ENCODE measurements around the gene NCOA5. TPM values are rescaled to one million over a fixed set of nuclear protein-coding genes. Genes with fewer than 3 reads are reported as not detected.

NCOA5 gene
- total RNA-seq, 3 donors from 2014 or later (not counting 1 experiment from before 2014, with no cell fraction given), result 8.8 to 18.4 (median 18.0) TPM

- Mint-ChIP-seq H3K36me3 (no peaks in the 10 kb centered on the region), H3K27ac (no peak overlapping the region), H3K27me3 (ENCODE audit: low read depth in 2 of 2) (peaks cover 26 to 64% of the 10 kb centered on the region in 2 donors), H3K4me3 (no peak overlapping the region), H3K9me3 (no peaks in the 10 kb centered on the region), H3K4me1 (peaks cover under 1 to 3% of the 10 kb centered on the region in 2 donors)
- no peaks in the 10 kb centered on the region for H3K27me3 ChIP-seq (ENCODE audit: control insufficient read depth, insufficient read depth, low read length)
- DNase-seq (no peak), ATAC-seq (no peak)
- H3K36me3 ChIP-seq (ENCODE audit: control insufficient read depth, insufficient read depth, low read length), result no peaks in the 10 kb centered on the region
- WGBS (ENCODE audit: insufficient coverage), result 81% methylated on average over 10 of the region's 10 CpGs
- intact Hi-C loops (cut with micrococcal nuclease), result no loop called here
- peaks cover 11% of the 10 kb centered on the region for H3K4me1 ChIP-seq (ENCODE audit: control insufficient read depth, insufficient read depth, low read length)
- H3K9me3 ChIP-seq (ENCODE audit: control insufficient read depth, insufficient read depth, low read length), result no peaks in the 10 kb centered on the region
- no peak for TF ChIP-seq CTCF (IDR thresholded peaks at IDR 0.05)
- H3K4me3 ChIP-seq (ENCODE audit: low read length), result no peak overlapping the region
- H3K27ac ChIP-seq (ENCODE audit: low read length), result no peak overlapping the region
These were observed 22.8 kb upstream of the NCOA5 start for GRCh38 chr20:46112430-46113112.

GRCh38 chr20:46111836-46112212, 22.1 kb upstream of the NCOA5 start:
- H3K27ac ChIP-seq (ENCODE audit: low read length), result no peak overlapping the region
- H3K36me3 Mint-ChIP-seq, result no peaks in the 10 kb centered on the region
- H3K9me3 Mint-ChIP-seq, result no peaks in the 10 kb centered on the region
- no peaks in the 10 kb centered on the region for H3K9me3 ChIP-seq (ENCODE audit: control insufficient read depth, insufficient read depth, low read length)
- H3K4me1 ChIP-seq (ENCODE audit: control insufficient read depth, insufficient read depth, low read length), result peaks cover 5% of the 10 kb centered on the region
- no peak overlapping the region for H3K27ac Mint-ChIP-seq
- no peaks in the 10 kb centered on the region for H3K27me3 ChIP-seq (ENCODE audit: control insufficient read depth, insufficient read depth, low read length)
- no peaks in the 10 kb centered on the region for H3K4me1 Mint-ChIP-seq
- TF ChIP-seq CTCF (IDR thresholded peaks at IDR 0.05), result no peak
- H3K27me3 Mint-ChIP-seq (ENCODE audit: low read depth in 2 of 2), result peaks cover 33 to 71% of the 10 kb centered on the region in 2 donors
- DNase-seq, result no peak
- no peak overlapping the region for H3K4me3 ChIP-seq (ENCODE audit: low read length)
- no peak overlapping the region for H3K4me3 Mint-ChIP-seq
- intact Hi-C loops (cut with micrococcal nuclease), result no loop called here
- no peaks in the 10 kb centered on the region for H3K36me3 ChIP-seq (ENCODE audit: control insufficient read depth, insufficient read depth, low read length)
- ATAC-seq, result no peak

- Histone ChIP-seq H3K4me1 (ENCODE audit: control insufficient read depth, insufficient read depth, low read length) (peaks cover 5% of the 10 kb centered on the region), H3K4me3 (ENCODE audit: low read length) (no peak overlapping the region), H3K27ac (ENCODE audit: low read length) (no peak overlapping the region), H3K27me3 (ENCODE audit: control insufficient read depth, insufficient read depth, low read length) (peaks cover 2% of the 10 kb centered on the region), H3K9me3 (ENCODE audit: control insufficient read depth, insufficient read depth, low read length) (no peaks in the 10 kb centered on the region), H3K36me3 (ENCODE audit: control insufficient read depth, insufficient read depth, low read length) (no peaks in the 10 kb centered on the region)
- Mint-ChIP-seq H3K36me3 (no peaks in the 10 kb centered on the region), H3K9me3 (no peaks in the 10 kb centered on the region), H3K27me3 (ENCODE audit: low read depth in 2 of 2) (peaks cover 35 to 75% of the 10 kb centered on the region in 2 donors), H3K27ac (no peak overlapping the region), H3K4me3 (no peak overlapping the region), H3K4me1 (no peaks in the 10 kb centered on the region)
- intact Hi-C loops (cut with micrococcal nuclease), result no loop called here
- DNase-seq, result peak in 1 of 2 donors; percentile 15
- WGBS (ENCODE audit: insufficient coverage), result 42% methylated on average over 5 of the region's 5 CpGs
- no peak for TF ChIP-seq CTCF (IDR thresholded peaks at IDR 0.05)
- ATAC-seq, result peak in 2 of 3 donors; percentile 33 to 58
These were observed 21.5 kb upstream of the NCOA5 start for GRCh38 chr20:46111028-46111835.
